ENCODE measurements around the gene MLC1.

GRCh38 chr22:50117168-50117762 is 32.0 kb upstream of the MLC1 start:
- no peak for TF ChIP-seq CTCF (IDR thresholded peaks at IDR 0.05)
- no peak for TF ChIP-seq REST (IDR thresholded peaks at IDR 0.05; ENCODE audit: insufficient read depth in 1 of 2, low read depth in 2 of 2, low read length in 1 of 2)
- no peak for TF ChIP-seq POLR2AphosphoS5 (IDR thresholded peaks at IDR 0.05; ENCODE audit: low read depth, low read length)
- TF ChIP-seq SIN3A (IDR thresholded peaks at IDR 0.05; ENCODE audit: borderline replicate concordance, insufficient read depth, low read depth, low read length) = no peak
- TF ChIP-seq TCF7L2 (IDR thresholded peaks at IDR 0.05; ENCODE audit: low read depth, low read length) = no peak
